Neural crest cell (in vitro differentiated cells): ENCODE data around the gene POMC. TPM values are rescaled to one million over a fixed set of nuclear protein-coding genes. Genes with fewer than 3 reads are reported as not detected.
A peak's percentile ranks its signal among the peaks of the same experiment; 100 is the strongest.

Experiments
- DNase-seq: peaks from one replicate; pipeline ENCODE4 v3.0.0; 2021; ENCODE audit warnings: low read depth, mixed read lengths, low spot score
- H3K27ac Mint-ChIP-seq: one replicate; pipeline ENCODE4 v1.8.0; 2021; ENCODE audit warnings: mild to moderate bottlenecking, mixed read lengths; ENCODE audit not compliant: unreplicated experiment
- H3K27me3 Mint-ChIP-seq: 2 replicates; pipeline ENCODE4 v1.8.0; 2021; ENCODE audit warnings: low read depth, mild to moderate bottlenecking, mixed read lengths
- H3K36me3 Mint-ChIP-seq: 2 replicates; pipeline ENCODE4 v1.8.0; 2021; ENCODE audit warnings: low read depth, mild to moderate bottlenecking, mixed read lengths
- H3K4me1 Mint-ChIP-seq: 2 replicates; pipeline ENCODE4 v1.8.0; 2021; ENCODE audit warnings: mixed read lengths
- H3K4me3 Mint-ChIP-seq: one replicate; pipeline ENCODE4 v1.8.0; 2021; ENCODE audit warnings: mild to moderate bottlenecking, mixed read lengths
- H3K9me3 Mint-ChIP-seq: 2 replicates; pipeline ENCODE4 v1.8.0; 2021; ENCODE audit warnings: mixed read lengths
- CTCF ChIP-seq: fragments of 200-600 bp; sonication (generic); conservative IDR thresholded peaks from 2 replicates; pipeline ENCODE4 v1.5.0; 2021; ENCODE audit warnings: antibody characterized with exemption, mild to moderate bottlenecking
- total RNA-seq: library from RNA; stranded (reverse); gene quantifications from 2 replicates; pipeline ENCODE4 v1.2.1, GENCODE V29; 2021

The POMC gene
- total RNA-seq, 1 donor from 2014 or later: 0.54 TPM

- Mint-ChIP-seq H3K27ac (no peak overlapping the region), H3K36me3 (peaks cover 6% of the 10 kb centered on the region), H3K9me3 (no peaks in the 10 kb centered on the region), H3K4me3 (no peak overlapping the region), H3K4me1 (peaks cover 14% of the 10 kb centered on the region), H3K27me3 (no peaks in the 10 kb centered on the region)
- DNase-seq: no peak
- TF ChIP-seq CTCF: no peak
Measured at GRCh38 chr2:25115902-25116301, 52.5 kb downstream of the POMC start.

GRCh38 chr2:25115249-25115883 lies 53.0 kb downstream of the POMC start:
- TF ChIP-seq CTCF: no peak
- Mint-ChIP-seq H3K4me3 (no peak overlapping the region), H3K36me3 (peaks cover 6% of the 10 kb centered on the region), H3K9me3 (no peaks in the 10 kb centered on the region), H3K4me1 (peaks cover 19% of the 10 kb centered on the region), H3K27me3 (no peaks in the 10 kb centered on the region), H3K27ac (no peak overlapping the region)
- no peak for DNase-seq

- no peak for DNase-seq
- H3K36me3 Mint-ChIP-seq: peaks cover 10% of the 10 kb centered on the region
- peak overlapping the region; percentile 71 for H3K27ac Mint-ChIP-seq
- TF ChIP-seq CTCF: no peak
- no peaks in the 10 kb centered on the region for H3K27me3 Mint-ChIP-seq
- no peak overlapping the region for H3K4me3 Mint-ChIP-seq
- H3K9me3 Mint-ChIP-seq: no peaks in the 10 kb centered on the region
- peaks cover 19% of the 10 kb centered on the region for H3K4me1 Mint-ChIP-seq
Measured at GRCh38 chr2:25112113-25112512, 56.3 kb downstream of the POMC start.

Other genes starting within 250 kb of the POMC start
- 48.1 and 49.2 TPM in 2 replicates for gene ADCY3, start 248.3 kb downstream of the POMC start, total RNA-seq
- 6.9 and 8.1 TPM in 2 replicates for gene DNAJC27, start 196.6 kb downstream of the POMC start, total RNA-seq
- gene EFR3B, start 126.5 kb downstream of the POMC start, total RNA-seq: 40.7 and 41.2 TPM in 2 replicates
- 113 and 114 TPM in 2 replicates for gene DNMT3A, start 173.3 kb upstream of the POMC start, total RNA-seq